Stimulated activated CD4-positive, alpha-beta T cell treated with anti-CD3 and anti-CD28 coated beads, Interleukin-4, amount 100 ng/mL, for 24 hours (primary cell): ENCODE data around the gene PRF1.
"Not testable (repeated sequence)": the region's sequence is repeated elsewhere in the genome, so short reads cannot be mapped to it uniquely, and the experiment has no call there.

Experiments
- DNase-seq: peaks from one replicate; pipeline ENCODE4 v3.0.0-alpha.2; 2020

PRF1 gene

GRCh38 chr10:70602665-70603448 lies at the start of gene PRF1:
Gene PRF1, minus strand, starts transcription at chr10:70602741. Its CDS starts 1,839 bp downstream, at chr10:70600902.
- peak; percentile 68 for DNase-seq

GRCh38 chr10:70651661-70652060 lies 49.1 kb upstream of the PRF1 start:
- DNase-seq, result no peak

GRCh38 chr10:70650718-70651117 lies 48.2 kb upstream of the PRF1 start:
- DNase-seq, result no peak

GRCh38 chr10:70650104-70650503 lies 47.6 kb upstream of the PRF1 start:
- DNase-seq, result no peak

GRCh38 chr10:70649526-70649925 lies 47.0 kb upstream of the PRF1 start:
- no peak for DNase-seq

GRCh38 chr10:70648427-70648826 lies 45.9 kb upstream of the PRF1 start:
- no peak for DNase-seq

GRCh38 chr10:70647086-70647485 lies 44.5 kb upstream of the PRF1 start:
- DNase-seq, result no peak

GRCh38 chr10:70644959-70645358 lies 42.4 kb upstream of the PRF1 start:
- DNase-seq, result not testable (repeated sequence)

GRCh38 chr10:70643272-70643671 lies 40.7 kb upstream of the PRF1 start:
- DNase-seq, result not testable (repeated sequence)

GRCh38 chr10:70639640-70640383 lies 37.3 kb upstream of the PRF1 start:
- DNase-seq, result not testable (repeated sequence)

GRCh38 chr10:70634515-70634914 lies 32.0 kb upstream of the PRF1 start:
- DNase-seq, result not testable (repeated sequence)

GRCh38 chr10:70634011-70634410 lies 31.5 kb upstream of the PRF1 start:
- DNase-seq, result no peak

GRCh38 chr10:70631735-70632134 lies 29.2 kb upstream of the PRF1 start:
- not testable (repeated sequence) for DNase-seq

GRCh38 chr10:70629338-70629737 lies 26.8 kb upstream of the PRF1 start:
- no peak for DNase-seq

GRCh38 chr10:70626056-70626455 lies 23.5 kb upstream of the PRF1 start:
- no peak for DNase-seq

- DNase-seq, result no peak
Observed at GRCh38 chr10:70622981-70623844, 20.7 kb upstream of the PRF1 start.

GRCh38 chr10:70622541-70622940 lies 20.0 kb upstream of the PRF1 start:
- no peak for DNase-seq

GRCh38 chr10:70621503-70622078 lies 19.1 kb upstream of the PRF1 start:
- no peak for DNase-seq

GRCh38 chr10:70620020-70620289 lies 17.4 kb upstream of the PRF1 start:
- no peak for DNase-seq

GRCh38 chr10:70619271-70620019 lies 16.9 kb upstream of the PRF1 start:
- no peak for DNase-seq

- no peak for DNase-seq
Observed at GRCh38 chr10:70618663-70619062, 16.1 kb upstream of the PRF1 start.
